Spleen (tissue), 7 donors: Measurements from ENCODE around the gene ODAD4.

Experiments
- POLR2A ChIP-seq, 3 donors: fragments of 450-650 bp; IDR thresholded peaks; one replicate each; pipeline ENCODE4 v1.5.1; 2017; ENCODE audit warnings: antibody characterized with exemption in 3 of 3, mild to moderate bottlenecking in 1 of 3
- TF ChIP-seq, protein P1 (sequence below), 11 experiments: fragments of 200-600 bp in 7 of 11; fragments of 450-650 bp in 4 of 11; sonication (generic) in 4 of 11; IDR thresholded peaks in 8 of 11; conservative IDR thresholded peaks in 3 of 11; 1 replicate in 7 of 11; 2 replicates in 4 of 11; pipeline versions ENCODE4 v1.4.0 to v1.8.0; 2016 to 2021; ENCODE audit warnings: antibody characterized with exemption in 11 of 11, inconsistent platforms in 4 of 11, mild to moderate bottlenecking in 1 of 11
- donor health status: DM: no; HTN: no; CAD: no; lungs with moderate emphysema.
- donor health status: DM: no; HTN: no; CAD: no.
- donor health status: DM: no; HTN: no; CAD: no.

GRCh38 chr17:41907185-41907556 lies 23.2 kb upstream of the ODAD4 start:
- TF ChIP-seq, protein P1, sequence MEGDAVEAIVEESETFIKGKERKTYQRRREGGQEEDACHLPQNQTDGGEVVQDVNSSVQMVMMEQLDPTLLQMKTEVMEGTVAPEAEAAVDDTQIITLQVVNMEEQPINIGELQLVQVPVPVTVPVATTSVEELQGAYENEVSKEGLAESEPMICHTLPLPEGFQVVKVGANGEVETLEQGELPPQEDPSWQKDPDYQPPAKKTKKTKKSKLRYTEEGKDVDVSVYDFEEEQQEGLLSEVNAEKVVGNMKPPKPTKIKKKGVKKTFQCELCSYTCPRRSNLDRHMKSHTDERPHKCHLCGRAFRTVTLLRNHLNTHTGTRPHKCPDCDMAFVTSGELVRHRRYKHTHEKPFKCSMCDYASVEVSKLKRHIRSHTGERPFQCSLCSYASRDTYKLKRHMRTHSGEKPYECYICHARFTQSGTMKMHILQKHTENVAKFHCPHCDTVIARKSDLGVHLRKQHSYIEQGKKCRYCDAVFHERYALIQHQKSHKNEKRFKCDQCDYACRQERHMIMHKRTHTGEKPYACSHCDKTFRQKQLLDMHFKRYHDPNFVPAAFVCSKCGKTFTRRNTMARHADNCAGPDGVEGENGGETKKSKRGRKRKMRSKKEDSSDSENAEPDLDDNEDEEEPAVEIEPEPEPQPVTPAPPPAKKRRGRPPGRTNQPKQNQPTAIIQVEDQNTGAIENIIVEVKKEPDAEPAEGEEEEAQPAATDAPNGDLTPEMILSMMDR (IDR thresholded peaks at IDR 0.05 in 8 of 11, conservative IDR thresholded peaks at IDR 0.05 in 3 of 11): no peak
- no peak for TF ChIP-seq POLR2A (IDR thresholded peaks at IDR 0.05)
